DMS114 treated with DMSO at 0.1 percent for 48 hours (cell line): ENCODE measurements around the gene PHLPP2.

ENCODE experiments used
- DNase-seq: peaks from one replicate; lab custom pipeline; 2025; ENCODE audit not compliant: unreplicated experiment; lab: John Stamatoyannopoulos, UW

PHLPP2 gene

DNA sequence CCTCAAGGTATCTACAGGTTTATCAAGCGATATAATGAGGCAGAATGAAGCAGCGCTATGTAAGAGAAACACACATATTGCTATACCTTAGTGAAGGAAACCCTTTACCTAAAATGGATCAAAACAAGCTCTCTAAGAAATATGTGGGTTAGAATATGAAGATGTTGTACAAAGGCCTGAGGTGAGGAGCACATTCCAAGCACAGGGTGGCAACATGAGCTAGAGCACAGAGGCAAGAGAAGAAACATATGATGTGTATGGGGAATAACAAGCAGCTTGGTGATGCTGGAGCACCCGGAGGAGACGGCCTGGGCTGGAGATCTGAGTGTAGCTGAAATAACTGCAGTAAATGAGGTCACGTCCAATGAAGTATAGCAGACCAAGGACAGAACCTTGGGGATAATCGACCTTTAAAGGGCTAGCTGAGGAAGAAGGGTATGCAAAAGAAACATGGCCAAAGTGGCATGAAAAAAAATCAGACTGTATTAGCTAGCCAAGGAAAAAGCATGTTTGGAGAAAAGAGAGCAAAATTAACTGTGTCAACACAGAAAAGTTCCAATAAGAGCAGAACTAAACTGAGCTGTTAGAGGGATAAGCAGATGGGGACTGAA is 54.5 kb downstream of the PHLPP2 start:
- DNase-seq, result no peak

DNA sequence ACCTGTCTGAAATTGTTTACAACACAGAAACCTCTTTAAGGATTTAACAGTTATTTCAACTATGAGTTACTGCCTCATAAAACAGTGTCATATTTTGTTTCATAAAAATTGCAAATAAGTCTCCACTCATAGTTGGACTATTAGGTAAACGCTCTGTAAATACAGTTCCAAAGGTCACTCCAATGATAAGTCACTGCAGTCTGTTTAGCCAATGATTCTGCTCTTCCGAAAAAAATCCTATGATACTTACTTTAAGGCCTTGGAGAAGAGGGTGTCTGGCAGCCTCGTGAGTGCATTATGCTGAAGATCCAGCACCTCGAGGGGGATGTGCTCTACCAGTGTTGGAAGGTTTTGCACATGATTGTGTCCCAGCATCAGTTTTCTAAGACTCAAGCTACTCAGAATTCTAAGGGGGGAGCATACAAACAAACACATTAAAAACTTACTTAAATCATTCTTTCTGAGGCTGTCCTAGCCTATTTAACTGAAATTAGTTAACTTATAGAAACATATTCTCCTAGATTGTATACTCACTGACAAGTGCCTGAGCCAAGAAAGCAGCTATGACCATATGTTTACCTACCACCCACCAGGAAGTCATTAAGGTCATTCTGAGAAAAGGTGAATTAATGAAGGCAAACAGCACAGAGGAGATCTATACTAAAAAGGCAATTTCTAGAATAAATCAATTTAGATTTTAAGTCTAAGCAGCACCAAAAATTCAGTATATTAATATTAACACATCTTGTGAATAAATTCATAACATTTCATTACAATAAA is 57.4 kb downstream of the PHLPP2 start:
- no peak for DNase-seq

DNA sequence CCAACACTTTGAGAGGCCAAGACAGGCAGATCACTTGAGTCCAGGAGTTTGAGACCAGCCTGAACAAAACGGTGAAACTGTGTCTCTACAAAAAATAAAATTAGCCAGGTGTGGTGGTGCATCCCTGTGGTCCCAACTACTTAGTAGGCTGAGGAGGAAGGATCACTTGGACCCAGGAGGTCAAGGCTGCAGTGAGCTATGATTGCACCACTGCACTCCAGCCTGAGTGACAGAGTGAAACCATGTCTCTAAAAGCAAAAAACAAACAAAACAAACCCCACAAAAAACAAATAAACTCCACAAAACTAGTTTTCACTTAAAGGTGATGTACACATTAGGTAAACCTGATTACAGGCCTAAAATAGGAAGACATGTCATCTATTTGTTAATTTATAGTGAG is 58.2 kb downstream of the PHLPP2 start:
- no peak for DNase-seq

DNA sequence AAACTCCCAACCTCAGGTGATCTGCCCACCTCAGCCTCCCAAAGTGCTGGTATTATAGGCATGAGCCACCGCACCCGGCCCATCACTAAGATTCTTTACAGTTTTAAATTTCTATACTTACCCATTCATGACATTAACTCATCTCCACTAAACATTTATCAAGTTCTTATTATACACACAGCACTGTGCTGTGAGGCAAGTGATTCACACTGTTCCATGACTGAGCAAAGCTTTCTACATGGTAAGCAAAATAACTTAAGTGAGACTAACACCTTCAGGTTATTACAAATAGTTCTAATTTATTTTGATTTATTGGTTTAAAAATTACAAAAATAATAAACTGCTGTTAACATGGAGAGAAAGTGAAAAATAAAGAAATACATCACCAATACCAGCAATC is 65.0 kb downstream of the PHLPP2 start:
- DNase-seq, result no peak

DNA sequence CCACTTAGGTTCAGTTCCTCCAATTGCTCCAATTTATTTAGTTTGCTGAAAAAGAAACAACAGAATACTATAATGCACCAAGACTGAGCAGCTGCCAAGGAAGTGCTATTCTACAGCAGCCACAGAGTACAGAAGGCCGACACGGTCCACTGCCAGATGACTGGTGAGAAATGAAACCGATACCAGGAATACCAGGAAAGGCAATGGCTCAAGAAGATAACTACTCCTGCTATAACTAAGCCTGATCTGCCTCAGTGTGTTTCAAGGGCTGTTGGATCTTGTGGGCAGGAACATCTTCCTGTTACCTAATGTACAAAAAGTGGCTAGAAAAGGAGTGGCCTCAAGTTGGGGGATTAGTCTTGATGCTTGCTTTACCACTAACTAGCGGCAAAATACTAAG is 65.7 kb downstream of the PHLPP2 start:
- DNase-seq, result no peak

DNA sequence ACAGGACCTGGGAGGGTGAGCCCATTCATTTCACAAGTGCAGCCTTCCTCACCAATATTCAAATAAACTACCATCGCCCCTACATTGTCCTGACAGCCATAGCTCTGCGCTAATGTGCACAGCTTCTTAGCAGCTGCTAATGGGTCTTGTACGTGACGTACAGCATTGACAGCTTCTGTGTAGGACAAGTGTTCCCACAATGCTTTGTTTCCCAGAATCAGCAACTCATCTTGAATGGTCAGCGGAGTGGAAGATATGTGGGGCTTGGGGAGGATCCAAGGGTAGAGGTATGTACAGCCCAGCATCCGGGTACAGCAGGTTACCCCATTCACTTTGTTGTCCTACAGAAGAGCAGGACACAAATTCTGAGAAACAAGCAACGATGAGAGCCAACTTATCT is 74.8 kb downstream of the PHLPP2 start:
- no peak for DNase-seq

DNA sequence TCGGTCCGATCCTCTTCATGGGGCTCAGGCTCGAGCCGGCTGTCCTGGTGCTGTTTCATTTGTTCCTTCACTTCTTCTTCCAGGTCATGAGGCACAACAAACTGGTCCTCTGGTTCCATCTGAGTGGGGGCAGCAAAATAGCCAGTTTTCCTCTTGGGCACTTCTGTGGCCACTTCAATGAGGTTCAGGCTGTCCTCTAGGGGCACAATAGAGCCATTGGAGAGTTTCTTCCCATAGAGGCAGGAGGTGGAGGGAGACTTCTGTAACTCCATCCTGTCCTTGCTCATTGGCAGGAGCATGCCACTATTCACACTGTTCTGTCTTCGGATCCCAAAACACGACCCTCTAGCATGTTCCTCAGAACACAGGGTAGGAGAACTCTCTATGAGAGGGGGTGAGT is 75.6 kb downstream of the PHLPP2 start:
- DNase-seq, result no peak

DNA sequence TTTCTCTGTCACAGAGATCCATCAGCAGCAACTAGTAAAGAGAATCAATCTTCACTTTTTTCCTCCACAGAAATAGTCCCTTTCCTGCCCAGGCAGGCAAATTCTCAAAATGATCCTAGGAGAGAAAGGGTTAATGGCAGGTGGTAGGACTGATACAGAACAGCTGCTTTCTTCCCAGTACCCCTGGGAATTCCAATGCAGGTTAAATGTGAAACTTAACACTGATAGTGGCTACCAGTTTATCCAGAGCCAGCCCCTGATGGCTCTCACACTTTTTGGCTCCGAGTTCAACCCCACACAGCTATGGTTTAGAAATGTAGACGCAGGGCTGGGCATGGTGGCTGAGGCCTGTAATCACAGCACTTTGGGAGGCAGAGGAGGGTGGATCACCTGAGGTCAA is 76.3 kb downstream of the PHLPP2 start:
- no peak for DNase-seq

DNA sequence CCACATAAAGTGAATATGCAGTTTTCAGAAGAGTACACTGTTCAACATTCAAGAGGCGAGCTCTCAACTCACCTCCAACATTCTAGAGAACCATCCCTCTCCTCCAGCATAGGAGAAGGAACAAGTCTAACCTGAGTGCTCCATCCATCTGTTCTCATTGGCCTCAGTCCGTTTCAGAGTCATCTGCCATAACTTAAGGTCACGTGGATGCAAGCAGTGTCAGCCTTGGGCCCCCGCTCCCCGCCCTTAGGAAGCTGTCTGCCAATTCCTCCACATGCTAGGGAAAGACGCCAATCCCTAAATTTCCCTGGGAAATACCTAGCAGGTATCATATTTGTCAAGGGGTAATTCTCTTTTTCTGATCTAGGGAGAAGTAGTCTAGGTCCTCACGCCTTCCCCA is 77.1 kb downstream of the PHLPP2 start:
- DNase-seq, result no peak

DNA sequence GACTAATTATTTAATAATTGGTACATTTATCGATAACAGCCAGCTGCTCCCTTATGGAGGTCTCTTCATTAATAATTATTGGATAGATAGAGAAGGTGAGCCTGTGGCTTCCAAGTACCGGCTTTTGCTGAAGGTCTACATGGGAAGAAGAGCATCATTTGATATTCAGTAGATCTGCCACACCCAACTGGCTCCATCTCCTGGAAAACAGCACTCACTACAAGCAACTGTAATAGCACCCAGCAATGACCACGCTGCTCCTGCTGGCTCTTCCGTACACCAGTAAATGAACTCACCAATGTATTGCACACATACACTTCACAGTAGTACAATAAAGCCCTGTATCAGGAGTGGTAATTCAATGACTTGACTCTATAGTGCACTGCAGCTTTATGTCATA is 79.1 kb downstream of the PHLPP2 start:
- DNase-seq, result peak; percentile 73

DNA sequence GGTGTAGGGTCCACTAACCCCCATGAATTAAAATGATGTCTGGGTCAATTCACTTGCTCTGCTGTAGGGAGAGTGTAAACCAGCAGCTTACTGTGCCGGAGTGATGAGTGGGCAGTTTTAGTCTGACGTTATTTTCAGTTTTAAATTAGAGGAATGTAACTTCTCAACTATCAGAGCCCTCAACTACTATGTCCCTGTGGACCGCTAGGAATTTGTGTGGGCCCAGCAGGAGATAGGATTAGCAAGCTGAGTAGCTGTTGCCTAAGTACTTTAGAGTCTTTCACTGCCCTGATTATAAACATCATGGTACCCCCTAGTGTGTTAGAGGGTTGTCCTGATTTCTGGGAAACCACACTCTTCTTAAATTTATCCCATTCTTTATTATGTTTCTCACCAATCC is 87.1 kb downstream of the PHLPP2 start:
- no peak for DNase-seq

DNA sequence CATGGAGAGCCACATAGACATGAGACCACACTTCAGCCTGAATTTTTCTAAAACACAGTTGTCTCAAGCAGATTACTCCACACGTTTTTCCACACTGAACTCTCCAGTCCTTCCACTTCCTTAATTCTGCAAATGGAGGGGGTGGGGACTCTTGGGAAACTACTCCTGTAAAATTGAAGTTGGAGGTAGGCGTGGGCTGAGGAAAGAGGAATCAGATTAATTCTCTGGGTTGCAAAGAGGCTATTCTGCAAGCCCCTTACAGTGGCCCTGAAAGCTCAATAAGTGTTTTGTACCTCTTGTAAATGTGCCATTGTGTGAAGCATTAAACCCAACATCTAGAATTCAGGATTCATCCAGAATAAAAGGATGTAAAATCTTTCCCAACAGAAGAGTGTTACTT is 88.9 kb downstream of the PHLPP2 start:
- no peak for DNase-seq

DNA sequence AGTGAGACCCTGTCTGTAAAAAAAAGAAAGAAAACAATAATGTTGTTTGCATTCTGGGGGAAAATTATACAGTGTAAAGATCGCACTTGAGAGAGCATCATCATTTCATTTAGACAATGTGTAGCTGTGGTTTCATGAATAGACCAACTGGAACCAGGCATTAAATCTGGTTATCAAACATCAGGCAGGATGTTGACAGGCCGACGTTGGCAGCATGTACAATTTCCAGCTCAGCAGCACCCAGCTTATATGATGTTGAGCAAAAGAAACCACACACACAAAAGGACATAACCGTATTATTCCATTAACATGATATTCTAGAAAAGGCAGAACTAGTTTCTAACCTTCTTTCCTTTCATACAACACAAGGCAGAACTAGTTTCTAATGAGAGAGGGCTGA is 92.7 kb downstream of the PHLPP2 start:
- DNase-seq, result no peak

DNA sequence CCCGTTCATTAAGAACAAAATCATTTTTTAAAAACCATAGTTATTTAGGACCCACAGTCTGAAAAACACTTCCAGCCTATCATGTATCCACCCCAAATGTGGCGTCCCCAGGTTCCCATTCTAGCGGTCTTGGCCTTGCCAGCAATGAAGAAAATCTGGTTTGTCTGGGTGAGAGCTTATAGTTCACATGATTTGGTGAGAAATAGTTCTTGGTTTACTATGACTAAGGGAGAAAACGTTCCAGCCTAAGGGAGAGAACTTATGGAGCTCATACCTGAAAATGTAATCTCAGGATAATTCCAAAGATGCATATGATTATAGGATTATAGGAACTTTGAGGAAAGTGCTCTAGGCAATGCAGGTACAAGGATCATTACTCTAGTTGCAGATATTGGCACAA is 93.7 kb downstream of the PHLPP2 start:
- no peak for DNase-seq

DNA sequence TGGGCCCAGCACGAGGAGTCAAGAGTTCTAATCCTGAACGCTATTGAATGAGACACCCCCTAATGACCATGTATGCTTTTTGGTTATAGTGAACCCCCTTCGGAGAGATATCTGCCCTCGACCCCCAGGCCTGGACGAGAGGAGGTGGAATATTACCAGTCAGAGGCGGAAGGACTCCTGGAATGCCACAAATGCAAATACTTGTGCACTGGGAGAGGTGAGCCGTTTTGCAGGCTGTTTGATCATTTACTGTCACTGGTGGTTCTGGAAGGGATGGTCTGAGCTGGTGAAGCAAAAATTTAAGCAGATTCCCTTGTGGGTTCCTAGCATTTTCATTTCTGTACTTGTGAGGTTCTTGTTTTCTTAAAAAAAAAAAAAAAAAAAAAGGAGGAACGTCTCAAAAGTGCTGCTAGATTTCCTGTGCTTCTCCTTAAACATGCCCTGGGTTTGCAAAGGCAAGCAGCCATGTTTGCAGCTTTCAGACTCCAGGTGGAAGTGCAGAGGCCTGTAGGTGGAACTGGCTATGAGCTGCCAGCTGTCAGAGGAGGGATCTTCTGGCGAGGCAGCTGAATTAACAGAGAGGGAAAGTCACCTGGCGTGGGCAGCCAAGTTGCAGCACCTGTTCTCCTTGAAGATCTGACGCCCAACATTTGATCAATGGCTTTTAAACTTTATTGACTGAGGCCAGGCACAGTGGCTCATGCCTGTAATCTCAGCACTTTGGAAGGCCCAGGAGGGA is 95.1 kb downstream of the PHLPP2 start:
- DNase-seq, result no peak

DNA sequence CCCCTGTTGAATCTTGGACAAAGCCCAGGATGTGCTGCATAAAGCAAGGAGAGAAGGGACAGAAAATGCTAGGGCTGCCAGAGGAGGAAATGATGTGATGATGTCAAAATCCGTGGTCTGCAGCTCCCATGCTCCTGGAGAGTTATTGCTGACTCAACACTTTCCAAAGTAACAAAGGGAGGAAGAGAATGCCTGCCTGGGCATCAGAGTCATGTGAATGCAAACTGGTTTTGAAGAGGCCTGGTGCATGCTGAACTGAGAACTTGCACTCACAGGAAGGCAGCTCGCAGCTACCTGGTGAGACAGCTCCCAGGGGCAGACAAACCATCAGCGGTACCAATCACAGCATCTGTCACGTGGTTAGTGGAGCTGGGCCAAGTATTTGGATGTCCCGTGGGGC is 95.7 kb downstream of the PHLPP2 start:
- DNase-seq, result no peak

DNA sequence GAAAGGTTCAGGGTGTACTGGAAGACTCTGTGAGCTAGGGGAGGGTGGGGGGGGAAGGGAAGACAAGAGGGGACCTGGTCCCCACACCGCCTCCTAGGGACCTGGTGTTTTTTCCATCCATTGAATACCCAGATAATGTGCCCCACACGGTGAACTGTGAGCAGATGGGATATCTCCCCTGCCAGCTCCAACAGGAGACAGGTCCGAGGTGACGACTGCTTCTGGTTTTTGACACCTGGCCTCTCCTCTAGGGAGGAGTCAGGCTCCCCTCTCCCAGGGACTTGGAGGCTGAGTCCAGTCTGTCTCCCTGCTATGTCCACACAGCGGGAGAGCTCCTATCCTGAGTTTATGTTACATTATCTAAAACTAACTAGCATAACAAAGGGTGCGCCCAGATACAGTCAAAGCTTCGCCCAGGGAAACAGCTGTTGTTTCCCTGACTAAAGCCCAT is 96.7 kb downstream of the PHLPP2 start:
- DNase-seq, result no peak

DNA sequence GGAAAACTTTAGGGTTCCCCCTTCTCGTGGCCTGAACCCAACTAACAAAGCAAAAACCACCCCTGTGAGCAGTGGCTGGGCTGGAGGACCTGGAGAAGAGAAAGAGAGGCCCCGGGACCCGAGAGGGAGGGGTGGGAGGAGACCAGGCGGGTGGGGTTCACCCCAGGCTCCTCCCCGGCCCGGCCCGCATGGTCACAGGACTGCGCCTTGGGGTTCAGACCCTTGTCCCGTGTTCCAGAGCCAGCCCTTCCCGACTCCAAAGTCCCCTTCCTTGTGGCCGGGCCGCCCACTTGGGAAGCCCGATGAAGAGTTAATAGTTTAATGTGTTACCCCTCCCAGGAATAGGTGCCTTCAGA is 97.7 kb downstream of the PHLPP2 start:
- DNase-seq, result no peak

DNA sequence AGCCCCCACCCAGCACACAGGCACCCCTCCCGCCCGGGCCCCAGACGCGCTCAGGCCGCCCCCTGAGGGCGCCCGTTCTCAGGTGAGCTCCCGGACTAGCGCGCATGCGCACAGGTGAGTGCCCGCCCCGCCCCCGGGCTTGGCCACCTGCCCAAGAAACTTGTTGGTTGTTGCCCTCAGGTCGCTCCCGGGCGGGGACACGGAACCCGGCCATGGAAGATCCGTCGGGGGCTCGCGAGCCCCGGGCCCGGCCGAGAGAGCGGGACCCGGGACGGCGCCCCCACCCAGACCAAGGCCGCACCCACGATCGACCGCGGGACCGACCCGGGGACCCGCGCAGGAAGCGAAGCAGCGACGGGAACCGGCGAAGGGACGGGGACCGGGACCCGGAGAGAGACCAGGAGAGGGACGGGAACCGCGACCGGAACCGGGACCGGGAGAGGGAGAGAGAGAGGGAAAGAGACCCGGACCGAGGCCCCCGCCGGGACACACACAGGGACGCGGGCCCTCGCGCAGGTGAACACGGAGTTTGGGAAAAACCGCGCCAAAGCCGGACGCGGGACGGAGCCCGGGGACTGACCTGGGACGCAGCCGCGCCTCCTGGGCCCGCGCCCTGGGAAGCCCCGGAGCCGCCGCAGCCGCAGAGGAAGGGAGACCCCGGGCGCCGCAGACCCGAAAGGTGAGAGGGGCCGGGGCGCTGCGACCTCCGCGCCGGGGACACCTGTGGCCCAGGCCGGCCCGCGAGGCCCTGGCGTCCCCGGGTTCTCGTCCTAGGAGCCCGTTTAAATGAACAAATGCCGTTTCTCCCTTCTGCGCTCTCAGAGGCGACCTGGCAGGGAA is 98.3 kb downstream of the PHLPP2 start, which contains the start of gene MARVELD3:
TSS of gene MARVELD3 (plus strand) at position 167 of the 840 bp plus-strand sequence. CDS start at position 213, 46 bp downstream.
- no peak for DNase-seq

DNA sequence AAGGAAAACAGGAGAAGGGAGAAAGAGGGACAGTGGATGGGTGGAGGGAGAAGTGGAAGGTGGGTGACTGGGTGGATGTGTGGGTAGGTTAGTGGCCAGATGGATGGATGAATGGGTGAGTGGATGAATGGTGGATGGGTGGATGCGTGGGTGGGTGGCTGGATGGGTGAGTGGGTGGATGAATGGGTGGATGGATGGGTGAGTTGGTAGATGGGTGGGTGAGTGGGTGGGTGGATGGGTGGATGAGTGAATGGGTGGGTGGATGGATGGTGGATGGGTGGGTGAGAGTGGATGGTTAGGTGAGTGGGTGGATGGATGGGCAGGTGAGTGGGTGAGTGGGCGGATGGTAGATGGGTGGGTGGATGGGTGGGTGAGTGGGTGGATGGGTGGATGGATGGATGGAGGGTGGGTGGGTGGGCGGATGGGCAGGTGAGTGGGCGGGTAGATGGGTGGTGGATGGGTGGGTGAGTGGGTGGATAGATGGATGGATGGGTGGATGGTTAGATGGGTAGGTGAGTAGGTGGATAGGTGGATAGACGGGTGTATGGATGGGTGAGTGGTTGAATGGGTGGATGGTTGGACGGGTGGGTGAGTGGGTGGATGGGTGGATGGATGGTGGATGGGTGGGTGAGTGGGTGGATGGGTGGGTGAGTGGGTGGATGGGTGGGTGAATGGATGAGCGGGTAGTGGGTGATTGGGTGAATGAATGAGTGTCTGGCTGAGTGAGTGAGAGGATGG is 99.2 kb downstream of the PHLPP2 start:
- no peak for DNase-seq

DNA sequence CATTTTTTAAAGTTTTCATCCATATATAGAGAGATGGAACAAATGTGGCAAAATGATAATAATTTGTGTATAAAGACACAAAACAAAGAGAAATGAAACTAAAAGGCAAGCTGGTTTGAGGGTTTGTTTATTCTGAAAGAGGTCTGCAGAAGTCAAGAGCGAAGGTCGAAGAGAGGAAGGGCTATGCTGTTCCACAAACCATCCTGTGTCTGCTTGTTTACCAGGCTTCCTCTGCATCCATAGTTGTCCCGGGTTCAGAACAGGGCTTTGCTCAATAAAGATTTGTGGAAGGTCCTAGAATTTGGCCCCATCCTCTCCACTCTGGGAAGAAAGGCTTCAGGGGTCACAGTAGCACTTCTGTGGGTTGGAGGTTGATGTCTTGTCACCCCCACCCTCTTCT is 100.9 kb downstream of the PHLPP2 start:
- DNase-seq, result no peak
